Jurkat, Clone E6-1 (cell line): ENCODE results near the gene HEPACAM.
A peak's percentile ranks its signal among the peaks of the same experiment; 100 is the strongest.

Experiments used
- DNase-seq: peaks from one replicate; pipeline ENCODE4 v3.0.0-alpha.2; 2011; ENCODE audit warnings: low read depth, low spot score
- H3K4me3 ChIP-seq: 2 replicates; pipeline ENCODE4 v1.5.1; 2011; ENCODE audit warnings: mild to moderate bottlenecking, low read length, control low read depth, moderate library complexity

The HEPACAM gene

DNA sequence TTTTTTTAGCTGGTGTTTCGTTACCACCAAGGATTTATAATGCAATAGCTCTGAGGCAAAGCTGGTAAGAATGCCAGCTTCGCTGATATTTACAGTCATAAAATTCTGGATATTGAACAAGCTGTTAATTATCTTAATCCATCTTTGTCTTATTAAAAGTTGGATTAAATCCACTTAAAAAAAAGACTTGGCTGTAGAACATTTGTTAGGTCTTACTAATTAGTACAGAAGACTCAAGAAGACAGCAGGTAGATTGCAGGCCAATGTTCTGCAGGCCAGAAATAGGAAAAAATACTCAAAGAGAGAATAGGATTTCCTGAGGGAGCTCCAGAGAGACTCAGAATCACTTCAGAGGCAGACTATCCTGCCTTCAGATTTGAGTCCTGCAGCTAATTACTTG, 45.7 kb downstream of the HEPACAM start:
- H3K4me3 ChIP-seq: no peak overlapping the region
- no peak for DNase-seq

DNA sequence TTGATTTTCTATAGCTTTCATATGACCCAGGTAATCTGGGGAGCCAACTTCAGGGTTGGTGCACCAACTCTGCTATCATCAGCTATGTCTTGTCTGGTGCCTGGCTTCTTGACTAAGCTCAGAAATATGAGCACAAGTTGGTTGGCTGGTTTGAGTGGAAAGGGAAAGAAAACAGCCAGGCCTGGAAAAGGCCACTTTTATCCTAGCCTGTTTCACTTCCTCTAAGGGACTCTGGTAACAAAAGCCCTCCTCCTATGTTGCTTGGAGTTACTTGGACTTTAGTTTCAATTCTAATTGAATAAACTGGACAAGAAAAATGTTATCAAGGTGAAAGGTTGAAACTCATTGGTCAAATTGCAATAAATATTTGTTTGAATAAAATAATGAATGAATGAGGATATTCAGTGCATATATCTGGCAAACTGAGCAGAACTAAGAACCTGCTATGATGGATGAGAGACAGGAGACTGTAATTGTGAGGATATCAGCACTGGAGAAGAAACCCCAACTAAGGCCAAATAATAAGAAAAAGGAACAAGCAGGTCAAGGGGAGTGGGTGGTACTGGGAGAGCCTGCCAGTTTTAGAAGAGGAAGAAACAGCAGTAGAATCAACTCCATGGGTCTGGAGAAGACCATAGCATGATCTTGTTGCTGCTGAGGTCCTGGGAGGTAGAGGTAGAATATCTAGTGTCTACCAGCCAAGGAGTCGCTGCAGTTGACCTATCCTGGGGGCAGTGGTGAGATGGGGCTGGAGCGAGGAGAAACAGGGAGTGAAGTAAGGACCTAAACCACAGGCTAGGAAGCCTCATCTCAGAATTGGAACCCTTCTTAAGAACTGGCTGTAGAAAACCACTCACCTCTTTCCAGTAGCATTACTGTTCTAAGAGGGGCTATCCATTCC, 46.4 kb downstream of the HEPACAM start:
- no peak overlapping the region for H3K4me3 ChIP-seq
- no peak for DNase-seq

DNA sequence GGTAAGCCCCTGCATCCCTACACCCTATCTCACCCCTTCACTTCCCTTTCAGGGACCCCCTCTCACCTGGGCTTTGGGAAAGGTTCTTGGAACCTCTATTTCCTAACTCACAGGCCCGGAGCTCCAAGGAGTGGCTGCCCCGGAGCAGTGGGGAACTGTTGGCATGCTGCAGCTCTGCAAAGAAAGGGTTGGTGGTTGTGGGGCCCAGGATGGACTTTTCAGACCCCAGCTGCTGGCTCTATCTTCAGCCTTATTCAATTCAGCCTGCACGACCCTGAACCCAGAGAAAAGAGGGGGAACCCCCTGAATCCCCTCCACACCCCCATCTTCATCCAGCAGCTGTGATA, 48.2 kb downstream of the HEPACAM start:
- no peak for DNase-seq
- no peak overlapping the region for H3K4me3 ChIP-seq

- no peak overlapping the region for H3K4me3 ChIP-seq
- DNase-seq: no peak
These were observed 48.7 kb downstream of the HEPACAM start for GRCh38 chr11:124886978-124887666.

- no peak for DNase-seq
- H3K4me3 ChIP-seq: no peak overlapping the region
These were observed 49.4 kb downstream of the HEPACAM start for GRCh38 chr11:124886476-124886875.

DNA sequence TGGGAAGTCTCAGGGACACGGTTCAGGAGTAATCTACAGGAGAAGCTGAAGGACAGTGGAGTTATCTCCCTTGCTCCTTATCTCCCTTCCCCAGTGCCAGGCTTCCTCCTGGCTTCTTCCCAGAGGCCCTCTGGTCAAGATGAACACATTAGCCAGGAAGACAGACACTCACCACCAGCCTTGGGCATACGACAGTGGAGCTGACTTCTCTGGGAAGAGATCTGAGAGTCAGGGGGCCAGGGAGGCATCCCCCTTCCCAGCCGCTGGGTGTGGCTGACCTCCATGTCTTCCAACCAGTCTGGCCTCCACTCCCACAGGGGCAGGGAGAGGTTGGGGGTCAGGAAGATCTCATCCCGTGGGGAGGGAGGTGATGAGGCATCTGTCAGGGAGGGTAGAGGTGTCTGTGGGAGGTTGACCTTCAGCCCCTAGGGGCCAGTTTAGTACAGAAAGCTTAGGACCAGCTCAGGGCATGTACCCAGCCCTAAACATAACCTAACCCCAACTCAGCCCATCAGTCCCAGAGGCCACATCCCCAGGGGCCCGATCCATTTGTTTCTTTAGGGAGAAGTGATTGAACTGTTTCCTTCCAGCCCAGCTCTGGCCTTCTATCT, 50.9 kb downstream of the HEPACAM start:
- no peak overlapping the region for H3K4me3 ChIP-seq
- no peak for DNase-seq

DNA sequence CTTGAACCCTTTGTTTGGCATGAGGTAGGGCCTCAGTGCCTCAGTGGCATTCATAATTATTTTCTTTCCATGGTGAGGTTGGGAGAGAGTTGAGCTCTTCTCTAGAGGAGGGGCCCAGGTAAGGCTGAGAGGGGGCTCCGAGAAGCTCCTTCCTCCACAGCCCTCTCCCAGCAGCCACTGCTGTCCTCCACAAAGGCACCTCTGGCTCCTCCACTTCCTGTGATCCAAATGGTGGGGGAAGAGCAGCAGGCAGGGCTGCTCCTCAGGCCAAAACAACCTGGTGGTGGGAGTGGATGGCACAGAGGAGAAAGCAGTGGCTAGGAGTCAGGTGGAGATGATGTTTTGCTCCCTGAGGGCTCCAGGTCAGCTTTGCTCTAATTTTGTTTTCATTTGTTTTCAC, 51.5 kb downstream of the HEPACAM start:
- no peak overlapping the region for H3K4me3 ChIP-seq

GRCh38 chr11:124882339-124883071, 53.3 kb downstream of the HEPACAM start:
- H3K4me3 ChIP-seq: no peak overlapping the region
- peak; percentile 20 for DNase-seq

More for the DNA sequence above, 51.5 kb downstream of the HEPACAM start:
- no peak for DNase-seq

GRCh38 chr11:124880958-124881357, 54.9 kb downstream of the HEPACAM start:
- H3K4me3 ChIP-seq: no peak overlapping the region

DNA sequence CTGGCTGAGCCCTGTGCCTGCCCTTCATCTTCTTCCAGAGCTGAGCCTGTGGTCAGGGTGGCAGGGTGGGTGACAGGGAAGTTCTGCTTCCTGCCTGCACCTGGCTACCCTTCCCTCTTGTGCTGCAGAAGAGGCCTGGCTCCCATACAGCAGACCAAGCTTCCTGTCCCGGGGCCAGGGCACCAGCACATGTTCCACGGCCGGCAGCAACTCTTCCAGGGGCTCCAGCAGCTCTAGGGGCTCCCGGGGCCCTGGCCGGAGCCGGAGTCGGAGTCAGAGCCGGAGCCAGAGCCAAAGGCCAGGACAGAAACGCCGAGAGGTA, 55.6 kb downstream of the HEPACAM start:
- no peak overlapping the region for H3K4me3 ChIP-seq

More at GRCh38 chr11:124880958-124881357, 54.9 kb downstream of the HEPACAM start:
- DNase-seq: no peak

DNA sequence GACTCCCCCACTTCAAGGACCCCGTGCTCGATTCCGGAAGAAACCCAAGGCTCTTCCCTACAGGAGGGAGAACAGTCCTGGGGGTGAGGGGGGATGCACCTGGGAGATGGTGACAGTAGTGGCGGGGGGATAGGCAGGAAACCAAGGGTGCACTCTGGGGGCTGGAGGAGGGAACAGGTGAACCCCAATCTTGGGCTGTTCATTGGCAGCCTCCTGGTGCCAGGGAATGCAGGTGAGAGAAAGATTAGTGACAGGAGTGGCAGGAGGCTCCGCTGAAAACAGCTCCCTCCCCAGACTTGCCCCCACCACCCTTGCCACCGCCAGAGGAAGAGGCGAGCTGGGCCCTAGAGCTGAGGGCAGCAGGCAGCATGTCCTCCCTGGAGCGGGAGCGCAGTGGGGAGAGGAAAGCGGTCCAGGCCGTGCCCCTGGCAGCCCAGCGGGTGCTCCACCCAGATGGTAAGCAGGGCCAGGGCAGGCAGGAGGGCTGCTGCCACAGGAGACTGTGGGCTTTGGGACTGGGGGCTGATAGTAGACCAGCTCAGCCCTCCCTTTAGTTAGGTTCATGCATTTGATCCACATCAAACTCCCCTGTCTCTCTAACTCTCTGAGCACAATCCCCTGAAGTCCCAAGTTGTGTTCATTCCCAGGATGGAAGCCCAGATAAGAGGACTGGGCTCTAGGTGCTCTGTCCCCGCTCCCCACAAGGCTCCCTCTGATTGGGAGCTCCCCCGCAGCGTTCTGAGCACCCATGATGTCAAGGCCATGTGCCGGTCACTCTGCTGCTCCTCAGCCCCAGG, 56.2 kb downstream of the HEPACAM start:
- no peak overlapping the region for H3K4me3 ChIP-seq

More for the DNA sequence above, 55.6 kb downstream of the HEPACAM start:
- DNase-seq: peak; percentile 16

GRCh38 chr11:124878759-124879492, 56.9 kb downstream of the HEPACAM start:
- H3K4me3 ChIP-seq: no peak overlapping the region
- DNase-seq: no peak

More for the DNA sequence above, 56.2 kb downstream of the HEPACAM start:
- DNase-seq: no peak

DNA sequence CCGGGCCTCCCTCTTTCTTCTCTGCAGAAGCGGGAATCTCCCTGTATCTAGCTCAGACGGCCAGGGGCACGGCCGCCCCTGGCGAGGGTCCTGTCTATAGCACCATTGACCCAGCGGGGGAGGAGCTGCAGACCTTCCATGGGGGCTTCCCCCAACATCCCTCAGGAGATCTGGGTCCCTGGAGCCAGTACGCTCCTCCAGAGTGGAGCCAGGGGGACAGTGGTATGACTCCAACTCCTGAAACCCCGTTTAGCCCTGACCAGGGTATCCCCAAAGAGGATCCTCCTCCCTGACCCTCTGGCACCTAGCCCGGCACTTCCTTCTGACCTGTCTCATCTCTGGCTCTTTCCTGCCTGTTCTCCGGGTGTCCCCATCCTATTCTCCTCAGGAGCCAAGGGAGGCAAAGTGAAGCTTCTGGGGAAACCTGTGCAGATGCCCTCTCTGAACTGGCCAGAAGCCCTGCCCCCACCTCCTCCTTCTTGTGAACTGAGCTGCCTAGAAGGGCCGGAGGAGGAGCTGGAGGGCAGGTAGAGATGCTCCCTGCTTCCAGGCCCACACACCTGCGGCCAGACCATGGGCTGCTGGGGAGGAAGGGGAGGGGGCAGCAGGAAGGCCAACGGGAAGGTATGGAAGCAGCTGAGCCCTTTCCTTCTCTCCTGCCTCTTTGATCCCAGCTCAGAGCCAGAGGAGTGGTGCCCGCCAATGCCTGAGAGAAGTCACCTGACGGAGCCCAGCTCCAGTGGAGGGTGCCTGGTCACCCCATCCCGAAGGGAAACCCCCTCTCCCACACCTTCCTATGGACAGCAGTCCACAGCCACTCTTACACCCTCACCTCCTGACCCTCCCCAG, 57.7 kb downstream of the HEPACAM start:
- H3K4me3 ChIP-seq: no peak overlapping the region

GRCh38 chr11:124877631-124877909, 58.3 kb downstream of the HEPACAM start:
- no peak for DNase-seq
- no peak overlapping the region for H3K4me3 ChIP-seq

More for the DNA sequence above, 57.7 kb downstream of the HEPACAM start:
- DNase-seq: no peak

- H3K4me3 ChIP-seq: peak overlapping the region; percentile 67
- no peak for DNase-seq
These were observed 58.8 kb downstream of the HEPACAM start for GRCh38 chr11:124876818-124877630.

DNA sequence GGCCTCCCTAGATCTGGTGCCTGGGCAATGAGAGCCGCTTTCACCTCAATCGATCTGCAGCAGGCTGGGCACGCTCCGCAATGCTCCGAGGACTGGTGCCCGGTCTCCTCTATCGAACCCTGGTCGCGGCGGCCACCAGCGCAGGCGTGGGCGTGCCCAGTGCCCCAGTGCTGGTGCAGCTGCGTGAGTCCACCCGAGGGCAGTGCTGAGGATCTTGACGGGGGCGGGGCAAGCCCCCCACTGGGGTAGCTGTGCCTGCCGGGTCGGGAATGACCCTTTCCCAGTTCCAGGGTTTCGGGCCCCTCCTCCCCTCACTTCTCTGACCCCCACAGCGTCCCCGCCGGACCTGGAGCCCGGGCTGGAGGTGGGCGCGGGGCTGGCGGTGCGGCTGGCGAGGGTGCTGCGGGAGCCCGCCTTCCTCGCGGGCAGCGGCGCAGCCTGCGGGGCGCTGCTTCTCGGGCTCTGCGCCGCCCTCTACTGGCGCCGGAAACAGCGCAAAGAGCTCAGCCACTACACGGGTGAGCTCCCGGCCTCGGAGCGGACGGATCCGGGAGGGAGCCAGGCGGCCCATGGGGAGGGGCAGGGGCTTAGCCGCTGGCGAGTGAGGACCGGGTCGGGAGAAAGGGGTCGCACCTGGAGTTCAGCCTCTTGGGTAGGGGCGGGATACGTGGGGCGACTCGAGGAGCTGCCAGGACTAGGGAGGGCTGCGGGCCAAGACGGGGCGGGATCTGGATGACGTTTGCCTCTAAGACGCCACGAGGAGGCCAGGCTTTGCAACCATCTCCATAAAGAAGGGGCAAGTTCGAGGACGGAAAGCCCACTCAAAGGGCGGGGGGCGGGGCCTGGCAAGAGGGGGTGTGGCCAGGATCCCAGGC, 59.7 kb downstream of the HEPACAM start:
- peak; percentile 94 for DNase-seq
- peak overlapping the region; percentile 67 for H3K4me3 ChIP-seq
